NOMO-1 (cell line): ENCODE data around the gene SBK3.

ENCODE experiments used
- DNase-seq, 2 experiments: peaks; one replicate each; lab custom pipeline; 2025; ENCODE audit not compliant: unreplicated experiment in 2 of 2; lab: John Stamatoyannopoulos, UW

The SBK3 gene

DNA sequence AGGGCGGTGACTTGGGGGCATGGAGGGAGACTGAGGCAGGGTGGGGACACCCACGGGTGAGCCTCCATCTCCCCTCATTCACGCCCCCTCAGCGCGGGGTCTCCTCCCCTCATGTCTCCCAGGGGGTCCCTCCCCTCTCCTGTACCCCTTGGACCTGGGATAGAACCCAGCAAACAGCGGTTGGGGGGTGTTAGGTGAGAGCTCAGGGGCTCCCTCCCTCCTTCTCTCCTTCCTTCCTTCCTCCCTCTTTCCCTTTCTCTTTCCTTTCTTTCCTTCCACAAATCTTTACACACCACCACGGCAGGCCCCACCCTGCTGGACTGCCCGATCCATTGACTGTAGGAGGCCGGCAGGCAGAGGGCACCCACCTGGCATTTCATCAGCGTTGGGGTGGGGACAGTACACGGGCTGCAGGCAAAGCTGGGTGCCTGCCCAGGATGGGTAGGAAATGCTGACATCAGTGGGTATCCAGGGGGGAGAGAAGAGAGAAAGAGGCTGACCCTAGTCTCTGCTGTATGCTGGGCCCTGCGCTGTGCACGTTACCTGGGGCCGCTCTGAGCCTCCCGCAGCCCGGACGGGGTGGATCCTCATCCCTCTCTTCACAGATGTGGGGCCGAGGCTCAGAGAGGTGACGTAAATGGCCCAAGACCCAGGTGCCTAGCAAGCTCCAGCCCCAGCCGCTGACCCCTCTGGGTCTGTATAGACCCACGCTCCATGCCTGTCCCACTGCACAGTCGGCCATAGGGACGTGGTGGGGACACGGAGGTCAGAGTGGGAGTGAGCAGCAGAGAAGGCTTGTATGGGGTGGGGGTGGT, 53.6 kb downstream of the SBK3 start:
- DNase-seq: no peak
